OCI-LY1 (cell line): ENCODE data around the gene DOK5.

ENCODE experiments used
- H2AFZ ChIP-seq: fragments of 200-600 bp; sonication (generic), shearing (Covaris generic); 2 replicates; pipeline ENCODE4 v1.6.0; 2014; ENCODE audit warnings: antibody characterized with exemption, mild to moderate bottlenecking, low read length
- H3F3A ChIP-seq: fragments of 200-600 bp; sonication (generic), shearing (Covaris generic); 2 replicates; pipeline ENCODE4 v1.6.0; 2014; ENCODE audit warnings: mild to moderate bottlenecking, antibody characterized with exemption, low read length, moderate library complexity; ENCODE audit not compliant: insufficient read depth
- H3K27ac ChIP-seq: fragments of 200-600 bp; sonication (generic); 2 replicates; pipeline ENCODE4 v1.5.1; 2014; ENCODE audit warnings: low read length, mixed run types, mild to moderate bottlenecking, low read depth; ENCODE audit not compliant: poor library complexity, severe bottlenecking
- H3K27me3 ChIP-seq: fragments of 200-600 bp; sonication (generic); 2 replicates; pipeline ENCODE4 v1.6.0; 2014; ENCODE audit warnings: antibody characterized with exemption, mild to moderate bottlenecking, low read length, moderate library complexity; ENCODE audit not compliant: insufficient read depth
- H3K36me3 ChIP-seq: fragments of 200-600 bp; sonication (generic); 2 replicates; pipeline ENCODE4 v1.6.1; 2014; ENCODE audit warnings: mild to moderate bottlenecking, antibody characterized with exemption, low read length, moderate library complexity, mixed read lengths; ENCODE audit not compliant: insufficient read depth
- H3K4me1 ChIP-seq: fragments of 200-600 bp; sonication (generic); 2 replicates; pipeline ENCODE4 v1.5.1; 2014; ENCODE audit warnings: mild to moderate bottlenecking, low read length, moderate library complexity; ENCODE audit not compliant: insufficient read depth, severe bottlenecking
- H3K4me2 ChIP-seq: fragments of 200-600 bp; sonication (generic), shearing (Covaris generic); 2 replicates; pipeline ENCODE4 v1.6.1; 2014; ENCODE audit warnings: low read length
- H3K4me3 ChIP-seq: fragments of 200-600 bp; sonication (generic); 2 replicates; pipeline ENCODE4 v1.5.1; 2014; ENCODE audit warnings: low read length, low read depth, mild to moderate bottlenecking, mixed read lengths; ENCODE audit not compliant: poor library complexity, severe bottlenecking
- H3K79me2 ChIP-seq: fragments of 200-600 bp; shearing (Covaris generic); 2 replicates; pipeline ENCODE4 v1.6.1; 2016; ENCODE audit warnings: mixed run types, low read length, mixed read lengths; ENCODE audit not compliant: insufficient read depth
- H3K9ac ChIP-seq: fragments of 200-600 bp; sonication (generic), shearing (Covaris generic); 2 replicates; pipeline ENCODE4 v1.6.1; 2014; ENCODE audit warnings: mild to moderate bottlenecking, low read length, mixed read lengths
- H3K9me2 ChIP-seq: fragments of 200-600 bp; sonication (generic), shearing (Covaris generic); 2 replicates; pipeline ENCODE4 v1.6.1; 2014; ENCODE audit warnings: low read depth, mild to moderate bottlenecking, low read length, mixed read lengths
- H3K9me3 ChIP-seq: fragments of 200-600 bp; shearing (Covaris generic); 2 replicates; pipeline ENCODE4 v1.6.1; 2014; ENCODE audit warnings: low read length, mixed read lengths
- H4K20me1 ChIP-seq: fragments of 200-600 bp; sonication (generic), shearing (Covaris generic); 2 replicates; pipeline ENCODE4 v1.6.0; 2016; ENCODE audit warnings: mild to moderate bottlenecking, low read length; ENCODE audit not compliant: insufficient read depth
- CTCF ChIP-seq: fragments of 200-600 bp; sonication (generic), shearing (Covaris generic); IDR thresholded peaks from 2 replicates; pipeline ENCODE4 v1.5.1; 2017; ENCODE audit warnings: mild to moderate bottlenecking, antibody characterized with exemption, low read length, moderate library complexity, mixed read lengths
- EZH2 ChIP-seq: fragments of 200-600 bp; sonication (generic), shearing (Covaris generic); IDR thresholded peaks from 2 replicates; pipeline ENCODE4 v1.8.0; 2017; ENCODE audit warnings: borderline replicate concordance, mixed run types, mild to moderate bottlenecking, antibody characterized with exemption, low read length, moderate library complexity, mixed read lengths

The DOK5 gene

DNA sequence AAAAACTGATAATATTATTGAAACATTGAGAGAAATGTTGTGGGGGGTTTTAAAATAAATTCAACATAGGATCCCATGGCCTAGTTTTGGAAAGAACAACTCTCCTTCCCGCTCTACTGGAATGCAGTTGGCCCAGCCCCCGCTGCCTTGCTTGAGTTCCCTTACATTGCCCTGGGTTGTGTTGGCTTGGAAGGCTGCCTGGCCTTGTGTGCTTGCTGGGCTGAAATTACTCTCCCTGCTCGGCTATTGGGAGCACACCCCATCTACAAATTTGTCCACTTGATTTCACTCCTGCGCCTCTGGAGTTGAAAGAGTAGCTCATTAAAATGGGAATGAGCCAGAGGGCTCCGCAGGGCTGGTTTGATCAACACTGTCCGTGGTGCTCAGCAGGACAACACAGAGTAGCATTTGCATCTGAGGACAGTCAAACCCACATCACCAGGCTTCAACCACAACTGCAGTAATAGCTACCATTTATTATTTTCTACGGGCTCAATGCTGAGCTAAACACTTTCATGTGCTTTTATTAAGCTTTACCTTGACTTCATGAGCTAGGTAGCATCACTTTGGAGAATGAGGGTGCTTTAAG lies 35.2 kb downstream of the DOK5 start:
- Histone ChIP-seq H2AFZ (no peak overlapping the region), H4K20me1 (no peaks in the 10 kb centered on the region), H3K9ac (no peak overlapping the region), H3K36me3 (no peaks in the 10 kb centered on the region), H3K4me1 (no peaks in the 10 kb centered on the region), H3K79me2 (no peaks in the 10 kb centered on the region), H3K4me3 (no peak overlapping the region), H3K27ac (no peak overlapping the region), H3K27me3 (no peaks in the 10 kb centered on the region), H3K9me3 (no peaks in the 10 kb centered on the region), H3K9me2 (no peaks in the 10 kb centered on the region), H3K4me2 (no peak overlapping the region), H3F3A (no peaks in the 10 kb centered on the region)
- TF ChIP-seq CTCF (no peak), EZH2 (no peak)

DNA sequence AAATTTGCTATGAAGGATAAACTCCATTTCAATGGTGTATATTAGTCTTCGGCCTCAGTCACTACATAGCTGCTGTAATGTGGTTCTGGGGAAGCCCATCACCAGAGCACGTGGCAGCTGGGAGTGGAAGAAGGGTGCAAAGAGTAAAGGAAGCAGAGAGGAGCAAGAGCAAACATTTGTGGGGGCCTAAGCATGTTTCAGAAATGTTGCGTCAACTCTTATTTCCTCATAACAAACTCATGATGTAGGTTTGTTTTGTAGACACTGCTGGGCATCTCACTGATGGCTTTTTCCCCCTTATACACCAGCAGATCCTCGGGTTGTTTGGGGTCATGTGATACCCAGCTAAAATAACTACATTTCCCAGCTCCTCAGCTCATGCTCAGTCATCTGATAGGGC lies 37.3 kb downstream of the DOK5 start:
- H3F3A ChIP-seq = no peaks in the 10 kb centered on the region
- H3K36me3 ChIP-seq = no peaks in the 10 kb centered on the region
- H3K27ac ChIP-seq = no peak overlapping the region
- H3K9ac ChIP-seq = no peak overlapping the region
- no peak overlapping the region for H3K4me3 ChIP-seq
- TF ChIP-seq CTCF = no peak
- TF ChIP-seq EZH2 = no peak
- H4K20me1 ChIP-seq = no peaks in the 10 kb centered on the region
- no peak overlapping the region for H2AFZ ChIP-seq
- H3K27me3 ChIP-seq = no peaks in the 10 kb centered on the region
- H3K4me2 ChIP-seq = no peak overlapping the region
- no peaks in the 10 kb centered on the region for H3K9me3 ChIP-seq
- H3K9me2 ChIP-seq = no peaks in the 10 kb centered on the region
- H3K4me1 ChIP-seq = no peaks in the 10 kb centered on the region
- H3K79me2 ChIP-seq = no peaks in the 10 kb centered on the region

DNA sequence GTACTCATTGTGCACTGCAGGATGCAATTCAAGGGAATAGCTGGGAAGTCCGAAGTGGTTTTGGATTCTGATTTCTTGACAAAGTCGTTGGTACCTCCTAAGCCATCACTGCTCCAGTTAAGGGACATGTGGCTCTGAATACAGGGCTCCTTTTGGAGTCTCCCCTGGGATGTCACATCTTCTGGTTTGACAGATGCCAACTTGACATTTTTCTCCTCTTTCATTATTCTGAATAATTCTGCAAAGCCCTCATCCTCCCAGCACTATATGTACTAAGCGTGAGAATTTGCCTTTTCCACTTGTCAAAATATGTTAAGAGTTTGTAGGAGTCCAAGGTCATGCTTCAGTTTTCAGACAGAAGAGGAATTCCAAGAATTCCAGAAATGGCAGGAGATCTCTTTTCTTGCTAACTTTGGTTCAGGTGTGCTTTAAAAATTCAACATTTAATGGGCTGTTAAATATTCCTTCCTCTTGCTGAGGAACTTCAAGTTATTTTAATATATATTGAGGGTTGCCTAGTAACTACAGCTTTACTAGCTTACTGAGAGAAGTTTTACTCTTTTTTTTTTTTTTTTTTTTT lies 38.7 kb downstream of the DOK5 start:
- Histone ChIP-seq H3K27ac (no peak overlapping the region), H3K79me2 (no peaks in the 10 kb centered on the region), H3K4me2 (no peak overlapping the region), H3K9me2 (no peaks in the 10 kb centered on the region), H2AFZ (no peak overlapping the region), H3K36me3 (no peaks in the 10 kb centered on the region), H3K4me3 (no peak overlapping the region), H3K9ac (no peak overlapping the region), H4K20me1 (no peaks in the 10 kb centered on the region), H3K27me3 (no peaks in the 10 kb centered on the region), H3K9me3 (no peaks in the 10 kb centered on the region), H3K4me1 (no peaks in the 10 kb centered on the region), H3F3A (no peaks in the 10 kb centered on the region)
- TF ChIP-seq CTCF (no peak), EZH2 (no peak)
